Activated CD4-positive, alpha-beta T cell treated with anti-CD3 and anti-CD28 coated beads, Interleukin-2, amount 50 U/mL, for 1 hour (primary cell): ENCODE measurements around the gene OR13G1.
"Not testable (repeated sequence)": the region's sequence is repeated elsewhere in the genome, so short reads cannot be mapped to it uniquely, and the experiment has no call there.

Experiments
- DNase-seq: peaks from one replicate; pipeline ENCODE4 v3.0.0-alpha.2; 2020

The OR13G1 gene

GRCh38 chr1:247679639-247680038 is at the start of gene OR13G1:
Gene OR13G1, minus strand, starts transcription at chr1:247679739. Its CDS starts 6,698 bp downstream, at chr1:247673041.
- no peak for DNase-seq

GRCh38 chr1:247721222-247721621 is 41.7 kb upstream of the OR13G1 start:
- no peak for DNase-seq

GRCh38 chr1:247716546-247716945 is 37.0 kb upstream of the OR13G1 start, which contains the start of gene OR6F1:
Gene OR6F1, minus strand, starts transcription at chr1:247716646. Its CDS starts 3,891 bp downstream, at chr1:247712755.
- no peak for DNase-seq

- DNase-seq, result no peak
These were observed 34.2 kb upstream of the OR13G1 start for GRCh38 chr1:247713753-247714152.

GRCh38 chr1:247710681-247711080 is 31.1 kb upstream of the OR13G1 start:
- DNase-seq, result not testable (repeated sequence)

GRCh38 chr1:247701338-247701737 is 21.8 kb upstream of the OR13G1 start:
- no peak for DNase-seq

- DNase-seq, result peak; percentile 3
These were observed 1.9 kb upstream of the OR13G1 start for GRCh38 chr1:247681288-247681897.

- DNase-seq, result no peak
These were observed 632 bp upstream of the OR13G1 start for GRCh38 chr1:247680171-247680570.

GRCh38 chr1:247669225-247669624 is 10.3 kb downstream of the OR13G1 start:
- no peak for DNase-seq

GRCh38 chr1:247656221-247656875 is 23.2 kb downstream of the OR13G1 start:
- DNase-seq, result no peak

- no peak for DNase-seq
These were observed 26.5 kb downstream of the OR13G1 start for GRCh38 chr1:247653040-247653439.

- no peak for DNase-seq
These were observed 31.7 kb downstream of the OR13G1 start for GRCh38 chr1:247647864-247648263.

GRCh38 chr1:247646867-247647266 is 32.7 kb downstream of the OR13G1 start:
- DNase-seq, result no peak

GRCh38 chr1:247642742-247643141 is 36.8 kb downstream of the OR13G1 start:
- no peak for DNase-seq

- no peak for DNase-seq
These were observed 40.1 kb downstream of the OR13G1 start for GRCh38 chr1:247639381-247639981.

GRCh38 chr1:247638781-247639180 is 40.8 kb downstream of the OR13G1 start:
- no peak for DNase-seq

- no peak for DNase-seq
These were observed 41.5 kb downstream of the OR13G1 start for GRCh38 chr1:247638011-247638410.

- no peak for DNase-seq
These were observed 51.6 kb downstream of the OR13G1 start for GRCh38 chr1:247627951-247628350.
